GM19099 (cell line): ENCODE measurements around the gene TEX28.
"Not testable (repeated sequence)": the region's sequence is repeated elsewhere in the genome, so short reads cannot be mapped to it uniquely, and the experiment has no call there.

Experiments
- POLR2A ChIP-seq: IDR thresholded peaks from 3 replicates; pipeline ENCODE4 v1.6.1; 2011; ENCODE audit warnings: low read depth; ENCODE audit not compliant: insufficient read length; ENCODE audit errors: extremely low read depth

The TEX28 gene

GRCh38 chrX:154257282-154257681, 37.6 kb downstream of the TEX28 start, which contains the start of gene OPN1MW3:
TSS of gene OPN1MW3 (plus strand) at chrX:154257582. CDS start at chrX:154257620, 38 bp downstream.
- TF ChIP-seq POLR2A = not testable (repeated sequence)
